ENCODE results near the gene KCNAB1. TPM values are rescaled to one million over a fixed set of nuclear protein-coding genes. Genes with fewer than 3 reads are reported as not detected.

KCNAB1 gene
- total RNA-seq, 1 experiment from 2014 or later, result not detected

- Histone ChIP-seq H4K20me1 (ENCODE audit: low read length) (no peaks in the 10 kb centered on the region), H3K9me3 (ENCODE audit: low read length) (no peaks in the 10 kb centered on the region), H3K9me2 (replicated peaks; ENCODE audit: low read length) (no peaks in the 10 kb centered on the region), H3K27ac (ENCODE audit: low read length) (no peak overlapping the region), H3F3A (ENCODE audit: low read length, unreplicated experiment) (no peaks in the 10 kb centered on the region), H3K36me3 (ENCODE audit: low read depth, low read length) (no peaks in the 10 kb centered on the region), H3K4me2 (ENCODE audit: low read length) (no peak overlapping the region), H3K79me2 (ENCODE audit: low read length) (no peaks in the 10 kb centered on the region), H3K9ac (ENCODE audit: low read length) (no peak overlapping the region), H2AFZ (ENCODE audit: low read length) (no peak overlapping the region), H3K4me3 (ENCODE audit: low read length) (no peak overlapping the region), H3K4me1 (ENCODE audit: insufficient read depth, low read length) (no peaks in the 10 kb centered on the region), H3K27me3 (ENCODE audit: low read length) (peaks cover 25% of the 10 kb centered on the region)
- DNase-seq (peak; percentile 22), ATAC-seq (no peak)
- POLR2A ChIA-PET (ENCODE audit: unreplicated experiment), result no interaction called here
- CTCF ChIA-PET, result interaction anchor here (1.6 kb wide), 1 partner anchor 35 kb away, joined by 4 read pairs; no protein-coding TSS in a partner anchor
- TF ChIP-seq EZH2phosphoT487 (IDR thresholded peaks at IDR 0.05; ENCODE audit: borderline replicate concordance, low read length) (no peak), EZH2 (IDR thresholded peaks at IDR 0.05; ENCODE audit: low read length, unreplicated experiment) (no peak)
- TF ChIP-seq, protein P1, sequence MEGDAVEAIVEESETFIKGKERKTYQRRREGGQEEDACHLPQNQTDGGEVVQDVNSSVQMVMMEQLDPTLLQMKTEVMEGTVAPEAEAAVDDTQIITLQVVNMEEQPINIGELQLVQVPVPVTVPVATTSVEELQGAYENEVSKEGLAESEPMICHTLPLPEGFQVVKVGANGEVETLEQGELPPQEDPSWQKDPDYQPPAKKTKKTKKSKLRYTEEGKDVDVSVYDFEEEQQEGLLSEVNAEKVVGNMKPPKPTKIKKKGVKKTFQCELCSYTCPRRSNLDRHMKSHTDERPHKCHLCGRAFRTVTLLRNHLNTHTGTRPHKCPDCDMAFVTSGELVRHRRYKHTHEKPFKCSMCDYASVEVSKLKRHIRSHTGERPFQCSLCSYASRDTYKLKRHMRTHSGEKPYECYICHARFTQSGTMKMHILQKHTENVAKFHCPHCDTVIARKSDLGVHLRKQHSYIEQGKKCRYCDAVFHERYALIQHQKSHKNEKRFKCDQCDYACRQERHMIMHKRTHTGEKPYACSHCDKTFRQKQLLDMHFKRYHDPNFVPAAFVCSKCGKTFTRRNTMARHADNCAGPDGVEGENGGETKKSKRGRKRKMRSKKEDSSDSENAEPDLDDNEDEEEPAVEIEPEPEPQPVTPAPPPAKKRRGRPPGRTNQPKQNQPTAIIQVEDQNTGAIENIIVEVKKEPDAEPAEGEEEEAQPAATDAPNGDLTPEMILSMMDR (conservative IDR thresholded peaks at IDR 0.05; ENCODE audit: low read depth, low read length), result peak; percentile 47
- intact Hi-C loops (cut with micrococcal nuclease), result no loop called here
- BruUV-seq (replicated peaks), result no TSS peak
Measured at GRCh38 chr3:156474560-156475389, 354.4 kb downstream of the KCNAB1 start.

DNA sequence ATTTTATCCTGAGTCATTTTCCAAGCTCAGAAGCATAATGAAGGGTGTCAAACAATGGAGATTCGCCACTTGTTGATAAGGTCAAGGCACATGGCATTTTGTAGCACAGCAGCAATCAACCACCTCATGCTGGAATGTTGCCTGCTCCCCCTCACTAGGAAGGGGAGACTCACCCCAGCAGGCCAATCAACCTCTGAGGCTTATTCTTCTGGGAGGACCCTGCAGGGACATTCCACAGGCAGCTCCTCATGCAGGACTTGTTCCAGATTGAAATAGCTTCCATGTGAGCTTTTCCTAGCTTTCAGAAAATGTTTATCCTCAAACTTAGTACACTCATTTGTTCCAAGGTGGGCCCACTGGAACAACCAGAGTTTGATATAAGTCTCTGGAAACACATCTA is 356.9 kb downstream of the KCNAB1 start:
- ChIA-PET CTCF (no interaction called here), POLR2A (ENCODE audit: unreplicated experiment) (no interaction called here)
- H3K9me2 ChIP-seq (replicated peaks; ENCODE audit: low read length), result no peaks in the 10 kb centered on the region
- no peaks in the 10 kb centered on the region for H3F3A ChIP-seq (ENCODE audit: low read length, unreplicated experiment)
- H3K79me2 ChIP-seq (ENCODE audit: low read length), result no peaks in the 10 kb centered on the region
- H3K36me3 ChIP-seq (ENCODE audit: low read depth, low read length), result no peaks in the 10 kb centered on the region
- no peak overlapping the region for H3K9ac ChIP-seq (ENCODE audit: low read length)
- H3K27me3 ChIP-seq (ENCODE audit: low read length), result peaks cover 13% of the 10 kb centered on the region; the same call in 1 of the 2 replicates
- H2AFZ ChIP-seq (ENCODE audit: low read length), result no peak overlapping the region
- DNase-seq, result no peak
- H4K20me1 ChIP-seq (ENCODE audit: low read length), result no peaks in the 10 kb centered on the region
- no peak overlapping the region for H3K4me3 ChIP-seq (ENCODE audit: low read length)
- TF ChIP-seq EZH2phosphoT487 (IDR thresholded peaks at IDR 0.05; ENCODE audit: borderline replicate concordance, low read length) (no peak), EZH2 (IDR thresholded peaks at IDR 0.05; ENCODE audit: low read length, unreplicated experiment) (no peak)
- TF ChIP-seq, protein P1 (conservative IDR thresholded peaks at IDR 0.05; ENCODE audit: low read depth, low read length), result no peak
- H3K4me1 ChIP-seq (ENCODE audit: insufficient read depth, low read length), result no peaks in the 10 kb centered on the region
- no peaks in the 10 kb centered on the region for H3K9me3 ChIP-seq (ENCODE audit: low read length)
- no peak overlapping the region for H3K27ac ChIP-seq (ENCODE audit: low read length)
- BruUV-seq (replicated peaks), result no TSS peak
- H3K4me2 ChIP-seq (ENCODE audit: low read length), result no peak overlapping the region
- no peak for ATAC-seq
- intact Hi-C loops (cut with micrococcal nuclease), result no loop called here

GRCh38 chr3:156478891-156479290 is 358.5 kb downstream of the KCNAB1 start:
- peaks cover 10% of the 10 kb centered on the region for H3K4me1 ChIP-seq (ENCODE audit: insufficient read depth, low read length)
- H3K27me3 ChIP-seq (ENCODE audit: low read length), result peaks cover 13% of the 10 kb centered on the region; the same call in 1 of the 2 replicates
- ChIA-PET POLR2A (ENCODE audit: unreplicated experiment) (no interaction called here), CTCF (no interaction called here)
- H4K20me1 ChIP-seq (ENCODE audit: low read length), result no peaks in the 10 kb centered on the region
- H3K9me2 ChIP-seq (replicated peaks; ENCODE audit: low read length), result no peaks in the 10 kb centered on the region
- H3K4me2 ChIP-seq (ENCODE audit: low read length), result no peak overlapping the region
- H3K9ac ChIP-seq (ENCODE audit: low read length), result no peak overlapping the region
- DNase-seq, result no peak
- intact Hi-C loops (cut with micrococcal nuclease), result no loop called here
- no peak for ATAC-seq
- TF ChIP-seq, protein P1 (conservative IDR thresholded peaks at IDR 0.05; ENCODE audit: low read depth, low read length), result no peak
- TF ChIP-seq EZH2phosphoT487 (IDR thresholded peaks at IDR 0.05; ENCODE audit: borderline replicate concordance, low read length) (no peak), EZH2 (IDR thresholded peaks at IDR 0.05; ENCODE audit: low read length, unreplicated experiment) (no peak)
- no TSS peak for BruUV-seq (replicated peaks)
- no peaks in the 10 kb centered on the region for H3K9me3 ChIP-seq (ENCODE audit: low read length)
- peaks cover 4% of the 10 kb centered on the region for H3F3A ChIP-seq (ENCODE audit: low read length, unreplicated experiment)
- H3K79me2 ChIP-seq (ENCODE audit: low read length), result no peaks in the 10 kb centered on the region
- H3K27ac ChIP-seq (ENCODE audit: low read length), result no peak overlapping the region
- no peak overlapping the region for H2AFZ ChIP-seq (ENCODE audit: low read length)
- no peaks in the 10 kb centered on the region for H3K36me3 ChIP-seq (ENCODE audit: low read depth, low read length)
- no peak overlapping the region for H3K4me3 ChIP-seq (ENCODE audit: low read length)

All from PC-3 (cell line).